Measurements from ENCODE around the gene ZNF112.

The ZNF112 gene

DNA sequence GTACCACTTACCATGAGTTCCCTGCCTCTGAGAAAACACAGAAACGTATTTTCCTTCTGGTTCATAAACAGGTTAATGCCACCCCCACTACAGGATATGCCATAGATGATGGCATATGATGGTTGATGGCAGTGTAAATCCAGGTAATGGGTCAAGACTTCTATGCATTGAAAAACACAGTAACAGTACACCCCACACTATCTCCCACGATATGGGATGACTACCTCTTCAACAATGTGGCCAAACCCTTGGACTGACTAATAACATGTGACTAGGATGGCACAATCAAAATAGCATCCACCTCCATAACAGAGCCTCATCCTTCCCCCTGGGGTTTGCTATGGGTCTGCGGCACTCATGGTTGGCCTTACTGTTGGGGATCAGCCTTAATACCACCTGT, 73.6 kb downstream of the ZNF112 start:
- no peak for DNase-seq (ENCODE audit: low spot score)

DNA sequence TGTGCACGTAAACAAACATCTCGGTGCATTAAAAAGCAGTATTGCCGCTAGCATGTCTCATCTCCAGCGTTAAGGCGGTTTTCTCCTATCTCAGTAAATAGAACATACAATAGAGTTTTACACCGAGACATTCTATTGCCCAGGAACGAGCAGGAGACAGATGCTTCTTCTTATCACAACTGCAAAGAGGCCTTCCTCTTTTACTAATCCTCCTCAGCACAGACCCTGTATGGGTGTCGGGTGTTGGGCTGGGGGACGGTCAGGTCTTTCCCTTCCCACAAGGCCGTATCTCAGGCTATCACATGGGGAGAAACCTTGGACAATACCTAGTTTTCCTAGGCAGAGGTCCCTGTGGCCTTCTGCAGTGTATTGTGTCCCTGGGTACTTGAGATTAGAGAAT, 75.6 kb downstream of the ZNF112 start:
- no peak for DNase-seq (ENCODE audit: low spot score)

DNA sequence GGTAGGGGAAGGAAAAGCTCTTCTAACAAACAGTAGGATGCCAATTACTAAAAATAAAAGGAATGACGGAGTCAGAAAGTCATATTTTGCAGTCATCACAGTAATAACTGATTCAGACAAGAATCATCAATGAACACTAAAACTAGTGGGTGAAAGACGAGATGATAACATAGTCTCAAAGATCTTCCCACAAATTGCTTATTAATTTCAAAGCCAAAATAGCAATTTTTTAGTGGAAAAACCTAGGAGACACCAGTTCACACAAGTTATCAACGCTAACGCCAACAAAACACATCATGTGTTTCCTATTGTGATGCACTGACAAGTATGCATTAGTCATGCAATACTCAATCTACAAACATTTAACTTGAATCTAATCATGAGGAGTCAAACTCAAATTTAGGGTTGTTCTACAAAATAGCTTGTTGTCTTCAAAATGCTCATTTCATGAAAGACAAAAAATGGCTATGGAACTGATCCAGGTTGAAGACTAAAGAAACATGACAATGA, 78.2 kb downstream of the ZNF112 start:
- no peak for DNase-seq (ENCODE audit: low spot score)

DNA sequence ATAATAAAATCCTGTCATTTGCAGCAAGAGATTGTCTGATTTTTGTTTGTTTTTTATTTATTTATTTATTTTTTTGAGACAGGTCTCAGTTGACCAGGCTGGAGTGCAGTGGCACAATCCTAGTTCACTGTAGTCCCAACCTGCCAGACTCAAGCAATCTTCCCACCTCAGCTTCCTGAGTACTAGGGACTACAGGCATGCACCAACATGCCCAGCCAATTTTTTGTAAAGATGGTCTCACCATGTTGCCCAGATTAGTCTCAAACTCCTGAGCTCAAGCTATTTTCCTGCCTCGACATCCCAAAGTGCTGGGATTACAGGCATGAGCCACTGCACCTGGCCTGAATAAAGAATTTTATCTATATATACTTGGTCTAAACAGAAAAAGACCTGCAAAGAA, 79.1 kb downstream of the ZNF112 start:
- DNase-seq (ENCODE audit: low spot score) = no peak

Data from germinal center (tissue), 1 donor.